GM10266 (cell line): ENCODE measurements around the gene S100A2.

Experiments used
- DNase-seq: peaks from one replicate; pipeline ENCODE4 v3.0.0; 2012; ENCODE audit errors: extremely low spot score
- TF ChIP-seq, protein P1 (sequence below): IDR thresholded peaks from 2 replicates; pipeline ENCODE4 v1.5.1; 2012; ENCODE audit warnings: mild to moderate bottlenecking, low read depth; ENCODE audit not compliant: control insufficient read depth, insufficient read depth; ENCODE audit errors: missing control alignments

Gene S100A2

DNA sequence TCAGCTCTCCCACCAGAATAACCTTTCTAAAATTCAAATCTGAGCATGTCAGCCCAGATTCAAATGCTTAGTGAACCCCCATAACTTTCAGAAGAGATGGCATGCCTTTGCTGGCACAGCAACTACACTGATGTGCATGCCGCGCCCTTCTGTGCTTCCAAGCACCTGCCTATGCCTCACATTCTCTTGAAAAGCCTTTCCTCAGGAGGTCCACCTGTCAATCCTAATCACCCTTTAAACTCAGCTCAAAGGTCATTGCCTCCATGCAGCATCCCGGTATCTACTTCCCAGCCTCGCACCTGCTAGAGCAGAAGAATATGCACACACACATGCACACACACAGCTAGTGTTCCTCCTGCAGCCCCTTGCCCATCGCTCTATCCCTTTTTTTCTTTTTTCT, 5.2 kb upstream of the S100A2 start:
- TF ChIP-seq, protein P1, sequence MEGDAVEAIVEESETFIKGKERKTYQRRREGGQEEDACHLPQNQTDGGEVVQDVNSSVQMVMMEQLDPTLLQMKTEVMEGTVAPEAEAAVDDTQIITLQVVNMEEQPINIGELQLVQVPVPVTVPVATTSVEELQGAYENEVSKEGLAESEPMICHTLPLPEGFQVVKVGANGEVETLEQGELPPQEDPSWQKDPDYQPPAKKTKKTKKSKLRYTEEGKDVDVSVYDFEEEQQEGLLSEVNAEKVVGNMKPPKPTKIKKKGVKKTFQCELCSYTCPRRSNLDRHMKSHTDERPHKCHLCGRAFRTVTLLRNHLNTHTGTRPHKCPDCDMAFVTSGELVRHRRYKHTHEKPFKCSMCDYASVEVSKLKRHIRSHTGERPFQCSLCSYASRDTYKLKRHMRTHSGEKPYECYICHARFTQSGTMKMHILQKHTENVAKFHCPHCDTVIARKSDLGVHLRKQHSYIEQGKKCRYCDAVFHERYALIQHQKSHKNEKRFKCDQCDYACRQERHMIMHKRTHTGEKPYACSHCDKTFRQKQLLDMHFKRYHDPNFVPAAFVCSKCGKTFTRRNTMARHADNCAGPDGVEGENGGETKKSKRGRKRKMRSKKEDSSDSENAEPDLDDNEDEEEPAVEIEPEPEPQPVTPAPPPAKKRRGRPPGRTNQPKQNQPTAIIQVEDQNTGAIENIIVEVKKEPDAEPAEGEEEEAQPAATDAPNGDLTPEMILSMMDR = no peak
- DNase-seq = no peak

DNA sequence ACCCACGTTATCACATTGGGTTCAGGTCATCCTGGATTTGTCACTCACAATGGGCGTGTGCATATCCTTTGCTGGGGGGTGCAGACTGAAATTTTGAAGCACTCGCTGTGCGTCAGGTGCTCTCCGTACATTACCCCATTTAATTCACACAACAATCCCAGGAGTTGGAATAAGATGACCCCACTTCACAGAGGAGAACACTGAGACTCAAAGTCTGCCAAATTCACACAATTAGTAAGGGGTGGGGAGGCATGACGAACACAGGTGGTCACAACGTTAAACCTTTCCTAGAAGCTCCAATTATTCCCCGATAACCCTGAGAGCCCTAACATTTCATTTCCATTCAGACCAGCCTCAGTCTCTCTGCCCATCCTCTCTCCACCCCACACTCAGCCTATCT, 3.8 kb upstream of the S100A2 start:
- DNase-seq = no peak
- TF ChIP-seq, protein P1 = no peak

DNA sequence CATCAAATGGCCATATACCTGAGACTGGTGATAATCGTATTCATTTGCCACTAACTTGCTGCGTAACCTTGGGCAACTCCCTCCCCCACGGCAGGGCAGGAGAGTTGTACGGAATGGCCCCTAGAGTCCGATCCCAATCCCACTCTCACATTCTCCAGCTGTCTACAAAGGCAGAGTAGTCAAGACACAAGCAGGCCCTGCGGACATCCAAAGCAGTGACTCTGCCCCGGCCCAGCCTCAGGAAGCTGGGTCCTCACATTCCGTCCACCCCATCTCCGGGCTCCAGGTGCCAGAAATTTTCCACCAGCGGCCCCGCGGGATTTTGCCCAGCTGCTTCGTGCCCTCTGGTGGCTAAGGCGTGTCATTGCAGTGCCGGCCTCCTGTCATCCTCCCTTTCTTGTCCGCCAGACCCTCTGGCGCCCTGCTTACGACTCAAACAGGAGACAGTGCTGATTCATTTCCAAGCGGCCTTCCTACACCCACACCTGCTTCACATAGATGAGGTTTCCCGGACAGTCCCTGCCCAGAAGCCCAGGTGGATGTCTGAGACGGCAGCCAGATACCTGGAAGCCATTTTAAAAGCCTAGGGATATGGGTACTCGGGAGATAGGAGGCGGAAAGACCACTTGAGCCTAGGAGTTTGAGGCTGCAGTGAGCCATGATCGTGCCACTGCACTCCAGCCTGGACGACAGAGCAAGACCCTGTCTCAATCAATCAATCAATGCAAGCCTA, 2.9 kb upstream of the S100A2 start:
- TF ChIP-seq, protein P1 = peak; percentile 97
- peak; percentile 86 for DNase-seq

DNA sequence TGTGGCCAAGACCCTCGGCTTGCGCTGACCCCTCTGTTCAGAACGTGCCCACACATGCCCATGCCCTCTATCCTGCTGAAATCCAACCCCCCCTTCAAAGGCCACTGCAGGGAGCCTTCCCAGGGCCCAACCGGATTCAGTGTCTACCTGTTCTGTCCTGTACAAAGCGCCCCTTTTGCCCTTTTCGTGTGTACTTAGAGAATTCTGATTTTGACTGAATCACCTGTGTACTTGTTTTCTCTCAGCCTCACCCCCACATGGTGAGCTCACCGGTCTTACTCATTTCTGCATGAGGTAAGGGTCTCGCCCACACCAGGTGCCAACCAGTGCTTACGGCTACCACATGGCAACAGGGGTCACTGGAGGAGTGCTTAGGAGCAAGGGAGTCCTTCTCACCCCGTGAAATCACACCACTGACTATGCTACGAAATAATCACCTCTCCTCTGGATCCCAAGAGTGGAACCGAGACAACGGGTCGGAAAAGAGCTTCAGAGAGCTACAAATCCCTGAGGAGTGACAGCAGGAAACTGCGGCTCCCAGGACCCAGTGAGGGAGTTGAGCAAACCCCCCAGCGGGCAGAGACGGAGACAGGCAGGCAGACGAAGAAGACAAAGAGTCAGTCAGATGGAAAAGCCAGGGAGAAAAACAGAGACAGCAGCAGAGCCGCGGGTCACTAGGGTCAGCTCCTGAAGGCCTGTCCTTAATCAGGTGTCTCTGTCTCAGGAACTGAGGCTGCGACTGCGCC, 2.1 kb upstream of the S100A2 start:
- TF ChIP-seq, protein P1 = no peak
- DNase-seq = no peak

DNA sequence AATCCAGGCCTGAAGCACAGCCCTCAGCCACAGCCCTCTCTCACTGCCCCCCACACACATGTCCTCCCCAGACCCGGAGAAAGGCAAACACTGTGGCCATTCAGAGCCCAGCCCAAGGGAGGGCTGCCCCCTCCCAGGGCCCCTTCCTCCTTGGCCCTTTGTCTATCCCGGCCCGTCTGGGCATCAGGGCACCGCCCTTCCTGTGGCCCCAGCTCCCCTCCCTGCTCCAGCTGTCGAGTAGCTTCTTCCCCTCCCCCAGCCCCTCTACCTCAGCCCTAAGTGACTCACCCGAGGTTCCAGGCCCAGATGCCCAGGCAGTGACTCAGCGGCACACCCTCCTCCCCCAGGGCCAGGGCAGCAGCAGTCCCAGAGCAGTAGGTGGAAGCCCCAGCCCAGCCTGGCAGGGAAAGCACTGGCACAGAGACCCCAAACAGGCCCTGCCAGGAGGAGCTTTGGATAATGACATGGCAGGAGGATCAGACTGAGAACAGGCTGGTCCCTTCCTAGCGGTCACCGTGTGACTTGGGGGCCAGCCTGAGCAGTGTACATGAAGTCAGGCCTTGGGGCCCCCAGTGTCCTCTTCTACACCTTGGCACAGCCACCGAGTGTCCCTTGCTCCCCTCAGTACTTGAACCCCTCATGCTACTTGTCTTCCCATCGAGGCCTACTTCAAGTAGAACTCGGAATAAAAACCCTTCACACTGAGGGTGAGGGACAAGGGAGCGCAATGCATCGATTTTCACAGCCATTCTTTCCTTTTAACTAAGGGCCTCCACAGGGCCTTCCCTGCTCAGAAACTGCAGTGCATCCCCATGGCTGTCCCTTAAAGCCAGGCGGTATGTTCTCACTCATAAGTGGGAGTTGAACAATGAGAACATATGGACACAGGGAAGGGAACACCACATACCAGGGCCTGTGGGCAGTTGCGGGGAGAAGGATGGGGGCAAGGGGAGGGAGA, 1.0 kb upstream of the S100A2 start:
- DNase-seq = no peak

DNA sequence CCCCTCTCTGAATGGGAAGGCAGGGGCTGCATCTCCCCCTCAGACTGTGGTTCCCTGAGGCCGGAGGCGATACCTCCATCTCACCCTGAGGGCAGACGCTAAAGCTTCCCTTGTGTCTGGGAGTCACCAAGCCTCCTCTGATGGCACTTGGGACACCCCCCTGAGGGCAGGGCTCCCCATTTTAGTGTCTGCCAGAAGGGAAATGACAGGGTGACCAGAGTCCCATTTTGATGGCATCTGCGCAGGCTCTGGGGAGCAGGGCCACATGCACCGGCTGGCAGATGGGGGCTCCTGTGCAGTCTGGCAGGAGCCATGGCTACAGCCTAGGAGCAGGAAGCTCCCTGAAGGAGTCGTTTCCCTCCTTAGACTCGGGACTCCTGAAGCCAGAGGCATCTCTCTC, 1.7 kb downstream of the S100A2 start:
- TF ChIP-seq, protein P1 = no peak
- no peak for DNase-seq

More for the DNA sequence above, 1.0 kb upstream of the S100A2 start:
- TF ChIP-seq, protein P1 = no peak
